Loucy (cell line): ENCODE results near the gene PRKAR2B.
"Not testable (repeated sequence)": the region's sequence is repeated elsewhere in the genome, so short reads cannot be mapped to it uniquely, and the experiment has no call there.

Experiments
- H2AFZ ChIP-seq: fragments of 200-600 bp; sonication (generic); 2 replicates; pipeline ENCODE4 v1.6.0; 2016; ENCODE audit warnings: antibody characterized with exemption, mild to moderate bottlenecking, low read length, moderate library complexity
- H3F3A ChIP-seq: fragments of 200-600 bp; 2 replicates; pipeline ENCODE4 v1.6.0; 2016; ENCODE audit warnings: antibody characterized with exemption, low read depth, mild to moderate bottlenecking
- H3K27me3 ChIP-seq: fragments of 200-600 bp; sonication (generic); 2 replicates; pipeline ENCODE4 v1.6.1; 2014; ENCODE audit warnings: low read length, mild to moderate bottlenecking; ENCODE audit not compliant: insufficient read depth, poor library complexity, severe bottlenecking
- H3K36me3 ChIP-seq: fragments of 200-600 bp; sonication (generic); 2 replicates; pipeline ENCODE4 v1.6.1; 2016; ENCODE audit warnings: low read length; ENCODE audit not compliant: insufficient read depth
- H3K4me1 ChIP-seq: fragments of 200-600 bp; sonication (generic); 2 replicates; pipeline ENCODE4 v1.5.1; 2014; ENCODE audit warnings: low read length, mild to moderate bottlenecking; ENCODE audit not compliant: insufficient read depth, poor library complexity, severe bottlenecking
- H3K4me2 ChIP-seq: fragments of 200-600 bp; sonication (generic); 2 replicates; pipeline ENCODE4 v1.6.0; 2014; ENCODE audit warnings: antibody characterized with exemption, low read length, low read depth, mild to moderate bottlenecking; ENCODE audit not compliant: poor library complexity, severe bottlenecking
- H3K4me3 ChIP-seq: fragments of 200-600 bp; sonication (generic); 2 replicates; pipeline ENCODE4 v1.5.1; 2014; ENCODE audit warnings: low read length, mild to moderate bottlenecking, mixed read lengths; ENCODE audit not compliant: poor library complexity, severe bottlenecking
- H3K79me2 ChIP-seq: fragments of 200-600 bp; sonication (generic); 2 replicates; pipeline ENCODE4 v1.6.1; 2014; ENCODE audit warnings: low read length; ENCODE audit not compliant: insufficient read depth
- H3K9ac ChIP-seq: fragments of 200-600 bp; sonication (generic); 2 replicates; pipeline ENCODE4 v1.6.0; 2014; ENCODE audit warnings: mild to moderate bottlenecking, low read depth, low read length, moderate library complexity; ENCODE audit not compliant: poor library complexity, severe bottlenecking
- H3K9me2 ChIP-seq: fragments of 200-600 bp; sonication (generic); replicated peaks from 2 replicates; pipeline ENCODE4 v1.6.1; 2016; ENCODE audit warnings: low read depth, low read length, mixed read lengths
- H3K9me3 ChIP-seq: fragments of 200-600 bp; sonication (generic); 2 replicates; pipeline ENCODE4 v1.6.1; 2014; ENCODE audit warnings: mild to moderate bottlenecking, antibody characterized with exemption, low read length, low read depth; ENCODE audit not compliant: insufficient read depth
- H4K20me1 ChIP-seq: fragments of 200-600 bp; sonication (generic); 2 replicates; pipeline ENCODE4 v1.6.0; 2014; ENCODE audit warnings: antibody characterized with exemption, low read length, mild to moderate bottlenecking; ENCODE audit not compliant: insufficient read depth, poor library complexity, severe bottlenecking
- EZH2phosphoT487 ChIP-seq: fragments of 200-600 bp; IDR thresholded peaks from 2 replicates; pipeline ENCODE4 v1.6.1; 2018; ENCODE audit warnings: antibody characterized with exemption, mild to moderate bottlenecking, moderate library complexity, borderline replicate concordance
- TF ChIP-seq, protein P1 (sequence below): fragments of 200-600 bp; sonication (generic); conservative IDR thresholded peaks from 2 replicates; pipeline ENCODE4 v1.5.1; 2014; ENCODE audit warnings: mild to moderate bottlenecking, antibody characterized with exemption, low read length

The PRKAR2B gene

DNA sequence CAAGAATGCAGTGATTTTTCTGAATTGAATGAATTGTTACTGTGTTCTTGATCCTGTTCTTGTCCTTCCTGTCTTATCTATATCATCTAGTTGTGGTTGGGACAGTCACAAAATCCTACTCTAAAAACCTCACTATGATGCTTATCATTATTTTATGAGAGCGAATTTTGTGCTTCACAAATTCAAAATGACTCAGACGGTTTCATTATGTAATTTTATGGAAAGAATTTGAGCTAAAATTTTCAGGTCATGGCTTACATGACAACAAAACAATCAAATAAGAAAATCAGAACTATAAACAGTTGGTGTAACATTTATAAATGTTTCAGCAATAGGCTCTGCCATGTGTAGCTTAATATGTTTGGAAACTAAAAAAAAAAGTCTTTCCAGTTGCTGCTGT, 6.9 kb downstream of the PRKAR2B start:
- Histone ChIP-seq H3K9me3 (no peaks in the 10 kb centered on the region), H3K27me3 (no peaks in the 10 kb centered on the region), H3K9me2 (no peaks in the 10 kb centered on the region), H2AFZ (no peak overlapping the region), H3K9ac (no peak overlapping the region), H3K4me3 (no peak overlapping the region), H3F3A (0 out of 2 replicates have a peak, but pooled peaks cover 3% of the 10 kb centered on the region), H3K79me2 (no peaks in the 10 kb centered on the region), H4K20me1 (no peaks in the 10 kb centered on the region), H3K4me2 (no peak overlapping the region), H3K4me1 (no peaks in the 10 kb centered on the region), H3K36me3 (no peaks in the 10 kb centered on the region)
- TF ChIP-seq, protein P1, sequence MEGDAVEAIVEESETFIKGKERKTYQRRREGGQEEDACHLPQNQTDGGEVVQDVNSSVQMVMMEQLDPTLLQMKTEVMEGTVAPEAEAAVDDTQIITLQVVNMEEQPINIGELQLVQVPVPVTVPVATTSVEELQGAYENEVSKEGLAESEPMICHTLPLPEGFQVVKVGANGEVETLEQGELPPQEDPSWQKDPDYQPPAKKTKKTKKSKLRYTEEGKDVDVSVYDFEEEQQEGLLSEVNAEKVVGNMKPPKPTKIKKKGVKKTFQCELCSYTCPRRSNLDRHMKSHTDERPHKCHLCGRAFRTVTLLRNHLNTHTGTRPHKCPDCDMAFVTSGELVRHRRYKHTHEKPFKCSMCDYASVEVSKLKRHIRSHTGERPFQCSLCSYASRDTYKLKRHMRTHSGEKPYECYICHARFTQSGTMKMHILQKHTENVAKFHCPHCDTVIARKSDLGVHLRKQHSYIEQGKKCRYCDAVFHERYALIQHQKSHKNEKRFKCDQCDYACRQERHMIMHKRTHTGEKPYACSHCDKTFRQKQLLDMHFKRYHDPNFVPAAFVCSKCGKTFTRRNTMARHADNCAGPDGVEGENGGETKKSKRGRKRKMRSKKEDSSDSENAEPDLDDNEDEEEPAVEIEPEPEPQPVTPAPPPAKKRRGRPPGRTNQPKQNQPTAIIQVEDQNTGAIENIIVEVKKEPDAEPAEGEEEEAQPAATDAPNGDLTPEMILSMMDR, result no peak
- no peak for TF ChIP-seq EZH2phosphoT487

DNA sequence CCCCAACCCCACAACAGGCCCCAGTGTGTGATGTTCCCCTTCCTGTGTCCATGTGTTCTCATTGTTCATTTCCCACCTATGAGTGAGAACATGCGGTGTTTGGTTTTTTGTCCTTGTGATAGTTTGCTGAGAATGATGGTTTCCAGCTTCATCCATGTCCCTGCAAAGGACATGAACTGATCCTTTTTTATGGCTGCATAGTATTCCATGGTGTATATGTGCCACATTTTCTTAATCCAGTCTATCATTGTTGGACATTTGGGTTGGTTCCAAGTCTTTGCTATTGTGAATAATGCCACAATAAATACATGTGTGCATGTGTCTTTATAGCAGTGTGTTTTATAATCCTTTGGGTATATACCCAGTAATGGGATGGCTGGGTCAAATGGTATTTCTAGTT, 10.5 kb downstream of the PRKAR2B start:
- H3F3A ChIP-seq, H3K27me3 ChIP-seq, H3K9me3 ChIP-seq, H2AFZ ChIP-seq, H3K4me1 ChIP-seq, H3K9me2 ChIP-seq, H3K9ac ChIP-seq, H4K20me1 ChIP-seq, H3K79me2 ChIP-seq, H3K4me2 ChIP-seq, H3K4me3 ChIP-seq, H3K36me3 ChIP-seq: not testable (repeated sequence)

DNA sequence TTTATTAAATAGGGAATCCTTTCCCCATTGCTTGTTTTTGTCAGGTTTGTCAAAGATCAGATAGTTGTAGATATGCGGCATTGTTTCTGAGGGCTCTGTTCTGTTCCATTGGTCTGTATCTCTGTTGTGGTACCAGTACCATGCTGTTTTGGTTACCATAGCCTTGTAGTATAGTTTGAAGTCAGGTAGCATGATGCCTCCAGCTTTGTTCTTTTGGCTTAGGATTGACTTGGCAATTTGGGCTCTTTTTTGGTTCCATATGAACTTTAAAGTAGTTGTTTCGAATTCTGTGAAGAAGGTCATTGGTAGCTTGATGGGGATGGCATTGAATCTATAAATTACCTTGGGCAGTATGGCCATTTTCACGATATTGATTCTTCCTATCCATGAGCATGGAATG, 11.6 kb downstream of the PRKAR2B start:
- not testable (repeated sequence) for H3F3A ChIP-seq, H3K36me3 ChIP-seq, H3K9me2 ChIP-seq, H3K9me3 ChIP-seq, H3K9ac ChIP-seq, H3K4me1 ChIP-seq, H3K27me3 ChIP-seq, H2AFZ ChIP-seq, H4K20me1 ChIP-seq, H3K4me2 ChIP-seq, H3K4me3 ChIP-seq, H3K79me2 ChIP-seq

DNA sequence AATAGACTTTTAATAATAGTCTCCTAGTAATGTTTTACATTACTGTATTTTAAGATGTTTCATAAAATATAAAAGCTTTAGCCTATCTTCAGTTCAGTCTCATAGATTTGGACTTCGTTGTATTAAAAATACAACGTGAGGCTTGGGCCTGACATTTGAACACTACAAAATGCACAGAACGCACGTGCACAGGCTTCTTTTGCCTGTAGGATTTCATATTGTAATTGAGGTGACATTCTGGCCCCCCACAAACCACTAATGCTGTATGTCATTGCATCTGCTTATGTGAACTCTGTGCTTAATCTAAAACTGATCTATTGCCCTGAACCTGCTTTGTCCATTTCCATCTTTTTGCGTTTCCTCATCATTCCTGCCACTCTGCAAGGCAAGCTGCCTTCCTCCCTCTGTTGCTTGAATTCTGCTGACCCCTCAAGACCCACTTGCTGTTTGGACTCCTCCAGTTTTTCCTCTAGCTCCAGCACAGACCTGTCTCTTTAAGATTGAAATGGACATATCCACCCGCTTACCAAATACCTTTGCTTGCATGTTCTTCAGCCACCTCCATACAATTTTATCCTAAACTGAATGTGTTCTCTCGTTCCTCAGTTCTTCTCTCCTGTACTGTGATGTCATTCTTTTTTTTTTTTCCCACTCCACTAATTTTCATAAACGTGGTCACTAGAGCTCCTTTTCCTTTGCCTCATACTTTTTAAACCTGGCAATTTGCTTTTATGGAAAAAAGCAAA, 12.4 kb downstream of the PRKAR2B start:
- Histone ChIP-seq H3K36me3 (no peaks in the 10 kb centered on the region), H3K4me1 (no peaks in the 10 kb centered on the region), H3K9me3 (no peaks in the 10 kb centered on the region), H4K20me1 (no peaks in the 10 kb centered on the region), H3F3A (no peaks in the 10 kb centered on the region), H3K4me3 (no peak overlapping the region), H2AFZ (no peak overlapping the region), H3K79me2 (no peaks in the 10 kb centered on the region), H3K4me2 (no peak overlapping the region), H3K9me2 (no peaks in the 10 kb centered on the region), H3K9ac (no peak overlapping the region), H3K27me3 (no peaks in the 10 kb centered on the region)
- TF ChIP-seq EZH2phosphoT487, result no peak
- TF ChIP-seq, protein P1, result no peak
